T-helper 1 cell treated with Interleukin-12 subunit alpha and Interleukin-12 subunit beta and Interleukin-4 antibody, amounts not matched to agents 30 μg/mL and 1 μg/mL, for 36 hours (primary cell): ENCODE data around the gene MED10.
A peak's percentile ranks its signal among the peaks of the same experiment; 100 is the strongest.
"Not testable (repeated sequence)": the region's sequence is repeated elsewhere in the genome, so short reads cannot be mapped to it uniquely, and the experiment has no call there.

Experiments used
- H3K27ac Mint-ChIP-seq: one replicate; pipeline ENCODE4 v1.8.0; 2021; ENCODE audit warnings: mild to moderate bottlenecking, mixed read lengths
- H3K27me3 Mint-ChIP-seq: one replicate; pipeline ENCODE4 v1.8.0; 2021; ENCODE audit warnings: low read depth, mixed read lengths
- H3K36me3 Mint-ChIP-seq: one replicate; pipeline ENCODE4 v1.8.0; 2021; ENCODE audit warnings: low read depth, mixed read lengths
- H3K4me1 Mint-ChIP-seq: one replicate; pipeline ENCODE4 v1.8.0; 2021; ENCODE audit warnings: low read depth, mixed read lengths
- H3K4me3 Mint-ChIP-seq: one replicate; pipeline ENCODE4 v1.8.0; 2021; ENCODE audit warnings: mild to moderate bottlenecking, moderate library complexity, mixed read lengths
- H3K9me3 Mint-ChIP-seq: one replicate; pipeline ENCODE4 v1.8.0; 2021; ENCODE audit warnings: mixed read lengths

Gene MED10

DNA sequence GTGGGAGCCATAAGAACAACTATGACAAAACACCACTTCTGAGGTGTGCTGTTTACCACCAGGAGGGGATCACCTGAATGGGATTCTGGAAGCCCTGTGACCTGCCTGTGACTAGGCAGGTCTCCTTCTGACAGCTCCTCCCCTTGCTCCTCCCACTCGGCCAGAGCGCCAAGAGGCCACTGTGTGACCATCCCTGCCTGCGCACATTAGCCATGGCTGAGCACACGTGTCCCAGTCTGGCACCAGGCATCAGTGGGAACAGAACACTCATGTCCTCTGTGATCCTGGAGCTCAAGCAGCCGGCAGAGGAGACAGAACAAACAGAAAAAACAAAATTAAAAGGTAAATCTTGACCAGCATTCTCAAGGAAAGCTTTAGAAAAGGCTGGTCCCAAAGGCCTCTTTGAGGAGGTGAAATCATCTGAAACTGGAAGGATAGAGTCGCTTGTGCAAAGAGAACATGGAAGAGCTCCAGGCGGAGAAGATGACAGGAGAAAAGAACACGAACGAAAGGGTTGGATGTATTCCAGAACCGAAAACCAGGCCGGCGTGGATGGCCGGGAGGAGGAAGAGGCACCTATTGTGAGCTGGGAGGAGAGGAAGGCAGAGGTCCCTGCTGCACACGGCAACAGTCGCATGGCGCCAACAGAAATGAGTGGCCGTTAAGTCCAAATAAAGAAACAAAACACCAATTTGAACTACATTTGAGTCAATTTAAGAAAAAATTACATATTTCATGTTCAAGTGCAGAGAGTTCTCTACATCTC is 5.1 kb downstream of the MED10 start:
- no peaks in the 10 kb centered on the region for H3K27me3 Mint-ChIP-seq
- peak overlapping the region; percentile 8 for H3K4me3 Mint-ChIP-seq
- no peaks in the 10 kb centered on the region for H3K9me3 Mint-ChIP-seq
- no peak overlapping the region for H3K27ac Mint-ChIP-seq
- peaks cover 35% of the 10 kb centered on the region for H3K4me1 Mint-ChIP-seq
- H3K36me3 Mint-ChIP-seq, result peaks cover 74% of the 10 kb centered on the region

GRCh38 chr5:6372251-6373080 is 5.9 kb downstream of the MED10 start:
- H3K27me3 Mint-ChIP-seq, result no peaks in the 10 kb centered on the region
- H3K4me1 Mint-ChIP-seq, result peaks cover 30% of the 10 kb centered on the region
- H3K27ac Mint-ChIP-seq, result no peak overlapping the region
- no peaks in the 10 kb centered on the region for H3K9me3 Mint-ChIP-seq
- H3K36me3 Mint-ChIP-seq, result peaks cover 72% of the 10 kb centered on the region
- H3K4me3 Mint-ChIP-seq, result no peak overlapping the region

GRCh38 chr5:6371079-6371810 is 7.1 kb downstream of the MED10 start:
- H3K4me1 Mint-ChIP-seq, result peaks cover 23% of the 10 kb centered on the region
- no peak overlapping the region for H3K4me3 Mint-ChIP-seq
- peaks cover 70% of the 10 kb centered on the region for H3K36me3 Mint-ChIP-seq

GRCh38 chr5:6370580-6370979 is 7.8 kb downstream of the MED10 start:
- H3K4me3 Mint-ChIP-seq, result no peak overlapping the region
- no peaks in the 10 kb centered on the region for H3K9me3 Mint-ChIP-seq
- H3K27me3 Mint-ChIP-seq, result no peaks in the 10 kb centered on the region
- H3K36me3 Mint-ChIP-seq, result peaks cover 65% of the 10 kb centered on the region
- H3K4me1 Mint-ChIP-seq, result peaks cover 17% of the 10 kb centered on the region
- H3K27ac Mint-ChIP-seq, result no peak overlapping the region

More at GRCh38 chr5:6371079-6371810, 7.1 kb downstream of the MED10 start:
- no peak overlapping the region for H3K27ac Mint-ChIP-seq
- H3K27me3 Mint-ChIP-seq, result no peaks in the 10 kb centered on the region
- no peaks in the 10 kb centered on the region for H3K9me3 Mint-ChIP-seq

DNA sequence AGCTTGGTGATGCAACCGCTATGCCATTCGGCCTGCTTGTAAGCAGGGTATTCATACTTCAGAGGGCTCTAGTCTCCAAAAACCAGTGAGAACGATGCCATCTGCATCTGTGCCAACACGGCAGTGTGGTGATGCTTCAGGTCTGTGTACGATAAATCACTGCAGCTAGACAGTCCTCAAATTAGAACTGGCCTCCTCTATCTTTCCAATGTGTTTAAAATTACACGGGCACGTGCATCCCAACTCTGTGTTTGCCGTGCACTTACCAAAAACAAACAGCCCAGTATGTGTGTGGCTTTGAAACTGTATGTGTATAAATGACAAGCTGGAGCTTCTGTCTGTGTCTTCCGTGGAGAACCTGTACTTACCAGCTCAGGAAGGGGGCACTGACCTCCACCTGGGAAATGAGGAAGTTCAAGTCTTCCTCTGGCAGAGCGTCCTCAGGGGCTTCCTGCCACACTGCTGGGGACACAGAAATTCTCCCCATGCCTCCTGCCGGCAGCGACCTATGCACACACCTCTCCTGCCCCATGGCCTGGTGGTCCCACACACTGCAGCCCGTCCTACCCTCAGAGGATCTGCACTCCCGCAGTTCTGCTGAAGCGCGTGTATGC is 12.3 kb downstream of the MED10 start:
- no peak overlapping the region for H3K27ac Mint-ChIP-seq
- peaks cover 44% of the 10 kb centered on the region for H3K36me3 Mint-ChIP-seq
- H3K9me3 Mint-ChIP-seq, result no peaks in the 10 kb centered on the region
- peaks cover 2% of the 10 kb centered on the region for H3K4me1 Mint-ChIP-seq
- H3K27me3 Mint-ChIP-seq, result no peaks in the 10 kb centered on the region
- H3K4me3 Mint-ChIP-seq, result no peak overlapping the region

GRCh38 chr5:6365142-6365976 is 13.0 kb downstream of the MED10 start:
- no peaks in the 10 kb centered on the region for H3K27me3 Mint-ChIP-seq
- H3K27ac Mint-ChIP-seq, result no peak overlapping the region
- H3K4me3 Mint-ChIP-seq, result no peak overlapping the region
- peaks cover 42% of the 10 kb centered on the region for H3K36me3 Mint-ChIP-seq
- H3K4me1 Mint-ChIP-seq, result peaks cover 2% of the 10 kb centered on the region
- no peaks in the 10 kb centered on the region for H3K9me3 Mint-ChIP-seq

DNA sequence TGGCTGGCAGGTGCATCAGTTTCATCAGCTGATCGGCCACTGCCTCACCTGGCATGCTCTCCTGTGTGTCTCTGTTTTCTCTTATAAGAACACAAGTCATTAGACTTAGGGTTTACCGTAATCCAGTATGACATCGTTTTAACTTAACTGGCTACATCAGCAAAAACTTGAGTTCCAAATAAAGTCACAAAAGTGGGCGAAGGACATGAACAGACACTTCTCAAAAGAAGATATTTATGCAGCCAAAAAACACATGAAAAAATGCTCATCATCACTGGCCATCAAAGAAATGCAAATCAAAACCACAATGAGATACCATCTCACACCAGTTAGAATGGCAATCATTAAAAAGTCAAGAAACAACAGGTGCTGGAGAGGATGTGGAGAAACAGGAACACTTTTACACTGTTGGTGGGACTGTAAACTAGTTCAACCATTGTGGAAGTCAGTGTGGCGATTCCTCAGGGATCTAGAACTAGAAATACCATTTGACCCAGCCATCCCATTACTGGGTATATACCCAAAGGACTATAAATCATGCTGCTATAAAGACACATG is 14.8 kb downstream of the MED10 start:
- H3K9me3 Mint-ChIP-seq, H3K27ac Mint-ChIP-seq, H3K27me3 Mint-ChIP-seq, H3K4me3 Mint-ChIP-seq, H3K4me1 Mint-ChIP-seq: not testable (repeated sequence)
- peaks cover 30% of the 10 kb centered on the region for H3K36me3 Mint-ChIP-seq

GRCh38 chr5:6362846-6363245 is 15.5 kb downstream of the MED10 start:
- Mint-ChIP-seq H3K4me3 (no peak overlapping the region), H3K36me3 (peaks cover 31% of the 10 kb centered on the region), H3K9me3 (no peaks in the 10 kb centered on the region), H3K4me1 (peaks cover 10% of the 10 kb centered on the region), H3K27ac (no peak overlapping the region), H3K27me3 (no peaks in the 10 kb centered on the region)

DNA sequence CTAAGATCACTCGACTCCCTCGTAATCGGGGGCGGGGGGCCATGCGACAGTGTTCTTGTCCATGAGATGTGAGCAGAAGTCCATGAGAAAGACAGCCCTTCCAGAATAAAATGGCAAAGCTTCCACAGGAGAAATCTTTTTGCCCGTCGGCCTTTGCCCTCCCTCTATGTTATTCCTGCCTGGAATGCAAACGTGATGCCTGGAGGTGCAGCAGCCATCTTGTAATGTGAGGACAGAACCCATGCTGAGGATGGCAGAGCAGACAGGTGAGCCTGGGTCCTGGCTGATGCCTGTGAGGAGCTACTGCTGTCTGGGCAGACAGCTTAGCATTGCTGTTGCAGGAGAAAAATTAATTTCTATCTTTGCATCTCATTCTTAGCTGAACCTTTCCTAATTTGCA is 17.2 kb downstream of the MED10 start:
- Mint-ChIP-seq H3K27me3 (no peaks in the 10 kb centered on the region), H3K4me3 (peak overlapping the region; percentile 10), H3K4me1 (peaks cover 10% of the 10 kb centered on the region), H3K27ac (peak overlapping the region; percentile 62), H3K9me3 (no peaks in the 10 kb centered on the region), H3K36me3 (peaks cover 22% of the 10 kb centered on the region)

DNA sequence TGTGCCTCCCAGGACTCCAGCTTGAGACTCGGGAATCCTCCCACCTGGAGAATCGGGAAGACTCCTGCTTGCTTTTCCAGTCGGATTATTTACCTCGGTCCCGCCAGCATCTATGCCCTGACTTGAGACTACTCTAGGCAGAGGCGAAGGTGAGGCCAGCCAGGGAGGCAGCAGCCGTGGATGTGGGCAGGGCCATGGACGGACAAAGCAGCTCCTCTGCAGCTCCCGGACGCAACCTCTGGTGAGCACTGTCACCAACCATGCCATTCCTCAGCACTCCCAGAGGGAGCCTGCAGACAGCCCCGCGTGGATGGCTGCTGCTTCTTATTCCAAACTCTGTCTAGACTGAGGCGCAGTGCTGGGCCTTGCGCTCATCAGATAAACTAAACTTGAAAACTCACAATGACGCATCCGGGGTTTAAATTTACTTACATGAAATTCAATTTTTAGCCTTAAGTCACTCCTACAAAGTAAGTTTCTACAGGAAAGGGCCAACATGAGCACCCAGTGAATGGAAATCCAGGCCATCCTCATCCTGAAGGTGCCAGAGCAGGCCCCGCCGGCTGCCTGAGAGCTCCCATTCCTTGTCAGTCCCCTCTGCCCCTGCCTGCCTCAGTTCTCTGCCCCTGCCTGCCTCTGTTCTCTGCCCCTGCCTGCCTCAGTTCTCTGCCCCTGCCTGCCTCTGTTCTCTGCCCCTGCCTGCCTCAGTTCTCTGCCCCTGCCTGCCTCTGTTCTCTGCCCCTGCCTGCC is 17.8 kb downstream of the MED10 start:
- peak overlapping the region; percentile 72 for H3K4me3 Mint-ChIP-seq
- H3K36me3 Mint-ChIP-seq, result peaks cover 20% of the 10 kb centered on the region
- no peaks in the 10 kb centered on the region for H3K9me3 Mint-ChIP-seq
- H3K27ac Mint-ChIP-seq, result peak overlapping the region; percentile 85
- peaks cover 10% of the 10 kb centered on the region for H3K4me1 Mint-ChIP-seq
- no peaks in the 10 kb centered on the region for H3K27me3 Mint-ChIP-seq

DNA sequence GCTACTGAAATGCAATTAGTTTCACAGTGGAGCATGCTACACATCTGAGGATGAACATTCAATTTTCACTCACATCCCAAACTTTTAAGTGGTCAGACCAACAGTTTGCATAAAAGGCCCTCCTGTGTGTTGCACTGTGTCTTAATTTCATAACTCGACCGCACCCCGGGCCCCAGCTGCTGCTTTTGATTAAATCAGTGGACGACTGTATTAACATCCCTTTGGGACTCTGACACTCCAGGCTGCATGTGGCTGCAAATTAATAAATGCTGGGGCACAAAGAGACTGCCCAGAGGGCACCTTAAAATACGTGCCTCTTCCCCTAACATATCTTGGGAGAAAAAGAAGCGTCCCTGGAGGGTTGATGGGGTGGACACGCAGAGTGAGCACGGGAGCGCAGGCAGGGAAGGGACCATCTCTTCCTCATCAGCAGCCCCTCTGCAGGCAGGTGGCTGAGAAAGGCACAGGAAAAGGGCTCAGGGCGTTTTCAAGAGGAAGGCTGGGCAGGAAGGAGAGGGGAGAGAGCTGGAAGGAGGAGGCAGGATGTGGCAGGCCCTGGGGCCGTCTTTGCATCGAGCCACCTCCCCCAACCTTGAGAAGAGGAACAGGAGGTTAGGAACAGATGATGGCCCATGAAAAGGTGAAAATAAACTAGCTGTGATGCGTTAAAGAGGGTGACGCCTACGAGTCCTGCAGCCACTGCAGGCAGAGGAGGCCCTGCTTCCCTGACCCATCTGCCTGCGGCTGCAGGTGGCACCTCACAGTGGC is 18.6 kb downstream of the MED10 start:
- peaks cover 20% of the 10 kb centered on the region for H3K36me3 Mint-ChIP-seq
- peak overlapping the region; percentile 72 for H3K4me3 Mint-ChIP-seq
- peak overlapping the region; percentile 85 for H3K27ac Mint-ChIP-seq
- no peaks in the 10 kb centered on the region for H3K27me3 Mint-ChIP-seq
- H3K4me1 Mint-ChIP-seq, result peaks cover 10% of the 10 kb centered on the region
- no peaks in the 10 kb centered on the region for H3K9me3 Mint-ChIP-seq

DNA sequence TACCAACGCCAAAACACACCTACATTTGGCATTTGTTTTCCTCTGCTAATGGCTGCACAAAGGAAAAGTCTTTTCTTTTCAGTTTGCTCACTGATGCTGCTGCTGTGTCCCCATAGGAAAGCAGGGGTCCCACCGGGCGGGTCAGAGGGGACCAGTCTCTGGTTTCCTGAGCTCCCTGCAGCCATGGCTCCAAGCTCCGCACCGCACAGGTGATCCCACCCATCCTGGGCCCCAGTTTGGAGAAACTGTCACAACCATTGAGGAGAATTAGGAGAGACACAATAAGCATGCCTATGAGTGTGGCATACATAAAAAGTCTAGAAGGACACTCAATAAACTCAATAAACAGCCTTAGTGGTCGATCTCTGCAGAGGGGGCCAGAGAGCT is 19.9 kb downstream of the MED10 start:
- no peak overlapping the region for H3K4me3 Mint-ChIP-seq
- H3K9me3 Mint-ChIP-seq, result no peaks in the 10 kb centered on the region
- peaks cover 12% of the 10 kb centered on the region for H3K4me1 Mint-ChIP-seq
- no peak overlapping the region for H3K27ac Mint-ChIP-seq
- peaks cover 19% of the 10 kb centered on the region for H3K36me3 Mint-ChIP-seq
- no peaks in the 10 kb centered on the region for H3K27me3 Mint-ChIP-seq
